ENCODE measurements around the gene VPS39. TPM values are rescaled to one million over a fixed set of nuclear protein-coding genes. Genes with fewer than 3 reads are reported as not detected.

The VPS39 gene
- total and polyA plus RNA-seq, 2 of the 13 experiments (the other 11 are each of a cell fraction or from before 2014, with no cell fraction given) = 22.9 to 32.0 TPM

DNA sequence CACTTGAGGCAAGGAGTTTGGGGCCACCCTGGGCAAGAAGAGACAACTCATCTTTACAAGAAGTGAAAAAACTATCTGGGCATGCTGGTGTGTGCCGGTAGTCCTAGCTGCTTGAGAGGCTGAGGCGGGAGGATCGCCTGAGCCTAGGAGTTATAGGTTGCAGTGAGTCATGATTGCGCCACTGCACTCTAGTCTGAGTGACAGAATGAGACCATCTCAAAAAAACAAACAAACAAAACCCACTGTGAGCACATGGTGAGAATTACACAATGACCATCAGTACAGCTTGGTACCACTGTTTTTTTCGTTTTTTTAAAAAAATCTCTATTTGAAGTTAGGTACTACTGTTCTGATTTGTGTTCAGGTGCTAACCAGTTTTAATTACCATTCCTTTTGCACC is 13.6 kb downstream of the VPS39 start (continued):
- TF ChIP-seq, protein P1, sequence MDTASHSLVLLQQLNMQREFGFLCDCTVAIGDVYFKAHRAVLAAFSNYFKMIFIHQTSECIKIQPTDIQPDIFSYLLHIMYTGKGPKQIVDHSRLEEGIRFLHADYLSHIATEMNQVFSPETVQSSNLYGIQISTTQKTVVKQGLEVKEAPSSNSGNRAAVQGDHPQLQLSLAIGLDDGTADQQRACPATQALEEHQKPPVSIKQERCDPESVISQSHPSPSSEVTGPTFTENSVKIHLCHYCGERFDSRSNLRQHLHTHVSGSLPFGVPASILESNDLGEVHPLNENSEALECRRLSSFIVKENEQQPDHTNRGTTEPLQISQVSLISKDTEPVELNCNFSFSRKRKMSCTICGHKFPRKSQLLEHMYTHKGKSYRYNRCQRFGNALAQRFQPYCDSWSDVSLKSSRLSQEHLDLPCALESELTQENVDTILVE (CRISPR knock-in tag; IDR thresholded peaks at IDR 0.05) = no peak
- TF ChIP-seq CBX5 (CRISPR knock-in tag; IDR thresholded peaks at IDR 0.05; ENCODE audit: borderline replicate concordance) (no peak), MXI1 (IDR thresholded peaks at IDR 0.05; ENCODE audit: borderline replicate concordance, low read depth, low read length) (peak; percentile 78; the same call in 1 of the 3 replicates), CEBPB (IDR thresholded peaks at IDR 0.05; ENCODE audit: borderline replicate concordance, low read depth, low read length) (peak; percentile 98), CREB1 (IDR thresholded peaks at IDR 0.05) (peak; percentile 13; the same call in 1 of the 2 replicates), CREB1 (CRISPR knock-in tag; IDR thresholded peaks at IDR 0.05) (no peak), NR2F6 (IDR thresholded peaks at IDR 0.05) (no peak), NR2F6 (CRISPR knock-in tag; IDR thresholded peaks at IDR 0.05) (peak; percentile 37; the same call in 1 of the 2 replicates), RARA (CRISPR knock-in tag; IDR thresholded peaks at IDR 0.05) (peak; percentile 44; the same call in 1 of the 2 replicates), POGZ (CRISPR knock-in tag; IDR thresholded peaks at IDR 0.05) (peak; percentile 85), FOXA3 (CRISPR knock-in tag; IDR thresholded peaks at IDR 0.05) (peak; percentile 58; the same call in 1 of the 2 replicates), FOSL2 (CRISPR knock-in tag; IDR thresholded peaks at IDR 0.05) (peak; percentile 99), JUND (CRISPR knock-in tag; IDR thresholded peaks at IDR 0.05) (peak; percentile 89), KAT8 (CRISPR knock-in tag; IDR thresholded peaks at IDR 0.05) (peak; percentile 55; the same call in 1 of the 2 replicates)
- TF ChIP-seq, protein P2, sequence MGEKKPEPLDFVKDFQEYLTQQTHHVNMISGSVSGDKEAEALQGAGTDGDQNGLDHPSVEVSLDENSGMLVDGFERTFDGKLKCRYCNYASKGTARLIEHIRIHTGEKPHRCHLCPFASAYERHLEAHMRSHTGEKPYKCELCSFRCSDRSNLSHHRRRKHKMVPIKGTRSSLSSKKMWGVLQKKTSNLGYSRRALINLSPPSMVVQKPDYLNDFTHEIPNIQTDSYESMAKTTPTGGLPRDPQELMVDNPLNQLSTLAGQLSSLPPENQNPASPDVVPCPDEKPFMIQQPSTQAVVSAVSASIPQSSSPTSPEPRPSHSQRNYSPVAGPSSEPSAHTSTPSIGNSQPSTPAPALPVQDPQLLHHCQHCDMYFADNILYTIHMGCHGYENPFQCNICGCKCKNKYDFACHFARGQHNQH (CRISPR knock-in tag; IDR thresholded peaks at IDR 0.05) = peak; percentile 56; the same call in 1 of the 2 replicates
- TF ChIP-seq, protein P3, sequence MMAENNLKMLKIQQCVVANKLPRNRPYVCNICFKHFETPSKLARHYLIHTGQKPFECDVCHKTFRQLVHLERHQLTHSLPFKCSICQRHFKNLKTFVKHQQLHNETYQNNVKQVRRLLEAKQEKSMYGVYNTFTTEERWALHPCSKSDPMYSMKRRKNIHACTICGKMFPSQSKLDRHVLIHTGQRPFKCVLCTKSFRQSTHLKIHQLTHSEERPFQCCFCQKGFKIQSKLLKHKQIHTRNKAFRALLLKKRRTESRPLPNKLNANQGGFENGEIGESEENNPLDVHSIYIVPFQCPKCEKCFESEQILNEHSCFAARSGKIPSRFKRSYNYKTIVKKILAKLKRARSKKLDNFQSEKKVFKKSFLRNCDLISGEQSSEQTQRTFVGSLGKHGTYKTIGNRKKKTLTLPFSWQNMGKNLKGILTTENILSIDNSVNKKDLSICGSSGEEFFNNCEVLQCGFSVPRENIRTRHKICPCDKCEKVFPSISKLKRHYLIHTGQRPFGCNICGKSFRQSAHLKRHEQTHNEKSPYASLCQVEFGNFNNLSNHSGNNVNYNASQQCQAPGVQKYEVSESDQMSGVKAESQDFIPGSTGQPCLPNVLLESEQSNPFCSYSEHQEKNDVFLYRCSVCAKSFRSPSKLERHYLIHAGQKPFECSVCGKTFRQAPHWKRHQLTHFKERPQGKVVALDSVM (CRISPR knock-in tag; IDR thresholded peaks at IDR 0.05) = peak; percentile 89
- TF ChIP-seq, protein P4, sequence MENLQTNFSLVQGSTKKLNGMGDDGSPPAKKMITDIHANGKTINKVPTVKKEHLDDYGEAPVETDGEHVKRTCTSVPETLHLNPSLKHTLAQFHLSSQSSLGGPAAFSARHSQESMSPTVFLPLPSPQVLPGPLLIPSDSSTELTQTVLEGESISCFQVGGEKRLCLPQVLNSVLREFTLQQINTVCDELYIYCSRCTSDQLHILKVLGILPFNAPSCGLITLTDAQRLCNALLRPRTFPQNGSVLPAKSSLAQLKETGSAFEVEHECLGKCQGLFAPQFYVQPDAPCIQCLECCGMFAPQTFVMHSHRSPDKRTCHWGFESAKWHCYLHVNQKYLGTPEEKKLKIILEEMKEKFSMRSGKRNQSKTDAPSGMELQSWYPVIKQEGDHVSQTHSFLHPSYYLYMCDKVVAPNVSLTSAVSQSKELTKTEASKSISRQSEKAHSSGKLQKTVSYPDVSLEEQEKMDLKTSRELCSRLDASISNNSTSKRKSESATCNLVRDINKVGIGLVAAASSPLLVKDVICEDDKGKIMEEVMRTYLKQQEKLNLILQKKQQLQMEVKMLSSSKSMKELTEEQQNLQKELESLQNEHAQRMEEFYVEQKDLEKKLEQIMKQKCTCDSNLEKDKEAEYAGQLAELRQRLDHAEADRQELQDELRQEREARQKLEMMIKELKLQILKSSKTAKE (CRISPR knock-in tag; IDR thresholded peaks at IDR 0.05; ENCODE audit: borderline replicate concordance) = no peak
- TF ChIP-seq, protein P5, sequence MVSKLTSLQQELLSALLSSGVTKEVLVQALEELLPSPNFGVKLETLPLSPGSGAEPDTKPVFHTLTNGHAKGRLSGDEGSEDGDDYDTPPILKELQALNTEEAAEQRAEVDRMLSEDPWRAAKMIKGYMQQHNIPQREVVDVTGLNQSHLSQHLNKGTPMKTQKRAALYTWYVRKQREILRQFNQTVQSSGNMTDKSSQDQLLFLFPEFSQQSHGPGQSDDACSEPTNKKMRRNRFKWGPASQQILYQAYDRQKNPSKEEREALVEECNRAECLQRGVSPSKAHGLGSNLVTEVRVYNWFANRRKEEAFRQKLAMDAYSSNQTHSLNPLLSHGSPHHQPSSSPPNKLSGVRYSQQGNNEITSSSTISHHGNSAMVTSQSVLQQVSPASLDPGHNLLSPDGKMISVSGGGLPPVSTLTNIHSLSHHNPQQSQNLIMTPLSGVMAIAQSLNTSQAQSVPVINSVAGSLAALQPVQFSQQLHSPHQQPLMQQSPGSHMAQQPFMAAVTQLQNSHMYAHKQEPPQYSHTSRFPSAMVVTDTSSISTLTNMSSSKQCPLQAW (CRISPR knock-in tag; IDR thresholded peaks at IDR 0.05) = peak; percentile 51; the same call in 1 of the 2 replicates
- TF ChIP-seq, protein P6, sequence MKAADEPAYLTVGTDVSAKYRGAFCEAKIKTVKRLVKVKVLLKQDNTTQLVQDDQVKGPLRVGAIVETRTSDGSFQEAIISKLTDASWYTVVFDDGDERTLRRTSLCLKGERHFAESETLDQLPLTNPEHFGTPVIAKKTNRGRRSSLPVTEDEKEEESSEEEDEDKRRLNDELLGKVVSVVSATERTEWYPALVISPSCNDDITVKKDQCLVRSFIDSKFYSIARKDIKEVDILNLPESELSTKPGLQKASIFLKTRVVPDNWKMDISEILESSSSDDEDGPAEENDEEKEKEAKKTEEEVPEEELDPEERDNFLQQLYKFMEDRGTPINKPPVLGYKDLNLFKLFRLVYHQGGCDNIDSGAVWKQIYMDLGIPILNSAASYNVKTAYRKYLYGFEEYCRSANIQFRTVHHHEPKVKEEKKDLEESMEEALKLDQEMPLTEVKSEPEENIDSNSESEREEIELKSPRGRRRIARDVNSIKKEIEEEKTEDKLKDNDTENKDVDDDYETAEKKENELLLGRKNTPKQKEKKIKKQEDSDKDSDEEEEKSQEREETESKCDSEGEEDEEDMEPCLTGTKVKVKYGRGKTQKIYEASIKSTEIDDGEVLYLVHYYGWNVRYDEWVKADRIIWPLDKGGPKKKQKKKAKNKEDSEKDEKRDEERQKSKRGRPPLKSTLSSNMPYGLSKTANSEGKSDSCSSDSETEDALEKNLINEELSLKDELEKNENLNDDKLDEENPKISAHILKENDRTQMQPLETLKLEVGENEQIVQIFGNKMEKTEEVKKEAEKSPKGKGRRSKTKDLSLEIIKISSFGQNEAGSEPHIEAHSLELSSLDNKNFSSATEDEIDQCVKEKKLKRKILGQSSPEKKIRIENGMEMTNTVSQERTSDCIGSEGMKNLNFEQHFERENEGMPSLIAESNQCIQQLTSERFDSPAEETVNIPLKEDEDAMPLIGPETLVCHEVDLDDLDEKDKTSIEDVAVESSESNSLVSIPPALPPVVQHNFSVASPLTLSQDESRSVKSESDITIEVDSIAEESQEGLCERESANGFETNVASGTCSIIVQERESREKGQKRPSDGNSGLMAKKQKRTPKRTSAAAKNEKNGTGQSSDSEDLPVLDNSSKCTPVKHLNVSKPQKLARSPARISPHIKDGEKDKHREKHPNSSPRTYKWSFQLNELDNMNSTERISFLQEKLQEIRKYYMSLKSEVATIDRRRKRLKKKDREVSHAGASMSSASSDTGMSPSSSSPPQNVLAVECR (CRISPR knock-in tag; IDR thresholded peaks at IDR 0.05; ENCODE audit: borderline replicate concordance) = peak; percentile 67; the same call in 1 of the 2 replicates

Measured in HepG2 (cell line).